Endothelial cell of umbilical vein (primary cell): Measurements from ENCODE around the gene DBF4B. TPM values are rescaled to one million over a fixed set of nuclear protein-coding genes. Genes with fewer than 3 reads are reported as not detected.

Experiments used
- BruUV-seq: library from RNA; stranded (reverse); fragments of 400-500 nt; replicated peaks from 2 replicates; lab custom pipeline; 2021; lab: Mats Ljungman, UMichigan
- CTCF ChIA-PET: fragments of 300-600, 350-600 bp; sonication (Branson Sonifier 250); formaldehyde crosslinking; loops from one replicate; lab custom pipeline; 2021; ENCODE audit warnings: antibody characterized with exemption, inconsistent platforms; lab: Charles Lee
- POLR2A ChIA-PET: fragments of 300-600, 350-600 bp; sonication (Branson Sonifier 250); formaldehyde crosslinking; loops from one replicate; lab custom pipeline; 2021; ENCODE audit warnings: antibody characterized with exemption, inconsistent platforms; lab: Charles Lee
- DNase-seq: peaks from one replicate; pipeline ENCODE4 v3.0.0-alpha.2; 2011; ENCODE audit warnings: low read depth, low spot score
- FAIRE-seq: peaks from 2 replicates; lab custom pipeline; 2011; peaks lifted over from hg19 to GRCh38; lab: Jason Lieb, UNC
- H2AFZ ChIP-seq: 2 replicates; pipeline ENCODE4 v1.6.0; 2012; ENCODE audit warnings: low read depth, low read length, control low read depth, inconsistent platforms
- H3K27ac ChIP-seq: 2 replicates; pipeline ENCODE4 v1.5.1; 2011; ENCODE audit warnings: low read depth, mild to moderate bottlenecking, control low read depth, low read length, moderate library complexity; ENCODE audit not compliant: insufficient read depth
- H3K27me3 ChIP-seq, 2 experiments: 2 replicates each; pipeline versions ENCODE4 v1.6.0 to v1.6.1; 2011; ENCODE audit warnings: low read length in 2 of 2, mixed read lengths in 1 of 2; ENCODE audit not compliant: control insufficient read depth in 2 of 2, insufficient read depth in 2 of 2
- H3K36me3 ChIP-seq, 2 experiments: 2 replicates in 1 of 2; 3 replicates in 1 of 2; pipeline ENCODE4 v1.5.1; 2011; ENCODE audit warnings: low read length in 2 of 2, mild to moderate bottlenecking in 1 of 2, moderate library complexity in 1 of 2; ENCODE audit not compliant: control insufficient read depth in 2 of 2, insufficient read depth in 2 of 2; ENCODE audit errors: extremely low read depth in 1 of 2
- H3K4me1 ChIP-seq: 3 replicates; pipeline ENCODE4 v1.5.1; 2011; ENCODE audit warnings: mild to moderate bottlenecking, low read length; ENCODE audit not compliant: control insufficient read depth, insufficient read depth; ENCODE audit errors: extremely low read depth
- H3K4me2 ChIP-seq: 2 replicates; pipeline ENCODE4 v1.6.1; 2011; ENCODE audit warnings: low read length, control low read depth, mixed read lengths; ENCODE audit not compliant: insufficient read depth
- H3K4me3 ChIP-seq, 3 experiments: fragments of 200-600 bp in 1 of 3; sonication (generic), shearing (Covaris generic) in 1 of 3; replicated peaks in 1 of 3; 2 replicates each; pipeline ENCODE4 v1.5.1; 2011 to 2016; ENCODE audit warnings: control low read depth in 3 of 3, low read length in 3 of 3, mild to moderate bottlenecking in 2 of 3, inconsistent platforms in 1 of 3, low read depth in 1 of 3, moderate library complexity in 1 of 3; ENCODE audit not compliant: insufficient read depth in 1 of 3
- H3K79me2 ChIP-seq: 2 replicates; pipeline ENCODE4 v1.6.0; 2012; ENCODE audit warnings: low read length, inconsistent platforms; ENCODE audit not compliant: control insufficient read depth, insufficient read depth
- H3K9ac ChIP-seq: replicated peaks from 2 replicates; pipeline ENCODE3; 2011; ENCODE audit warnings: low read length, control low read depth; ENCODE audit not compliant: insufficient read depth; ENCODE audit errors: extremely low read depth
- H3K9me1 ChIP-seq: replicated peaks from 3 replicates; pipeline ENCODE4 v1.6.0; 2011; ENCODE audit warnings: mild to moderate bottlenecking, low read length; ENCODE audit not compliant: control insufficient read depth, insufficient read depth; ENCODE audit errors: extremely low read depth
- H3K9me3 ChIP-seq: replicated peaks from 2 replicates; pipeline ENCODE4 v1.5.1; 2012; ENCODE audit warnings: low read length, inconsistent platforms; ENCODE audit not compliant: control insufficient read depth, insufficient read depth
- H4K20me1 ChIP-seq: replicated peaks from 2 replicates; pipeline ENCODE3; 2011; ENCODE audit warnings: mild to moderate bottlenecking, low read length; ENCODE audit not compliant: control insufficient read depth, insufficient read depth; ENCODE audit errors: extremely low read depth
- EZH2 ChIP-seq: IDR thresholded peaks from 2 replicates; pipeline ENCODE4 v1.6.1; 2012; ENCODE audit warnings: borderline replicate concordance, low read depth, mild to moderate bottlenecking, moderate library complexity, low read length, inconsistent platforms; ENCODE audit not compliant: severe bottlenecking
- FOS ChIP-seq: IDR thresholded peaks from 2 replicates; pipeline ENCODE4 v1.6.1; 2011; ENCODE audit warnings: mild to moderate bottlenecking, low read length, moderate library complexity, borderline replicate concordance; ENCODE audit not compliant: insufficient read depth
- GATA2 ChIP-seq: IDR thresholded peaks from 2 replicates; pipeline ENCODE4 v1.7.0; 2011; ENCODE audit warnings: low read depth, mild to moderate bottlenecking, moderate library complexity, mixed read lengths, low read length; ENCODE audit not compliant: insufficient read length, insufficient read depth
- JUN ChIP-seq: IDR thresholded peaks from 2 replicates; pipeline ENCODE4 v1.6.1; 2011; ENCODE audit warnings: borderline replicate concordance, low read depth; ENCODE audit not compliant: insufficient read length, insufficient read depth
- MAX ChIP-seq: IDR thresholded peaks from 2 replicates; pipeline ENCODE4 v1.6.1; 2011; ENCODE audit not compliant: insufficient read depth, insufficient read length
- MYC ChIP-seq: IDR thresholded peaks from one replicate; pipeline ENCODE4 v1.6.1; 2011; ENCODE audit warnings: mild to moderate bottlenecking, low read depth, low read length
- POLR2A ChIP-seq: IDR thresholded peaks from 2 replicates; pipeline ENCODE4 v1.6.1; 2012; ENCODE audit warnings: low read depth, mild to moderate bottlenecking, control low read depth, low read length
- POLR2AphosphoS5 ChIP-seq: IDR thresholded peaks from 2 replicates; pipeline ENCODE4 v1.6.1; 2012; ENCODE audit warnings: low read depth, mild to moderate bottlenecking, control low read depth, low read length, moderate library complexity; ENCODE audit not compliant: insufficient read depth
- dilution Hi-C: fragments of 300-500 bp; cut with MboI; formaldehyde crosslinking; loops from one replicate; pipeline ENCODE4 v1.15.0; 2019; ENCODE audit warnings: low sequenced_read_pairs; ENCODE audit not compliant: extremely low pct_ligation_motif_present
- intact Hi-C: fragments of 100-400 bp; cut with micrococcal nuclease; formaldehyde crosslinking; loops from one replicate; pipeline ENCODE4 v1.10.0; 2022
- polyA plus RNA-seq, 4 experiments: library from polyadenylated mRNA; depleted of rRNA in 3 of 4; stranded (reverse) in 3 of 4; unstranded in 1 of 4; fragments of >200 nt; gene quantifications; 2 replicates each; pipeline versions ENCODE4 v1.2.1 to v1.2.3, GENCODE V29; 2011 to 2012; ENCODE audit warnings: missing spikeins in 1 of 4
- total RNA-seq: library from RNA; stranded (reverse); gene quantifications from 2 replicates; pipeline ENCODE4 v1.2.3, GENCODE V29; 2021
- TF ChIP-seq, protein P1 (sequence below), 2 donors: IDR thresholded peaks; 1 replicate in 1 of 2; 2 replicates in 1 of 2; pipeline ENCODE4 v1.5.1; 2011; ENCODE audit warnings: low read length in 2 of 2, mild to moderate bottlenecking in 2 of 2, moderate library complexity in 2 of 2, control low read depth in 1 of 2, inconsistent platforms in 1 of 2, low read depth in 1 of 2; ENCODE audit not compliant: insufficient read depth in 1 of 2; ENCODE audit errors: extremely low read depth in 1 of 2

Gene DBF4B
- total and polyA plus RNA-seq, 2 donors (not counting 3 experiments of a cell fraction or from before 2014, with no cell fraction given) = 12.5 to 26.2 TPM

DNA sequence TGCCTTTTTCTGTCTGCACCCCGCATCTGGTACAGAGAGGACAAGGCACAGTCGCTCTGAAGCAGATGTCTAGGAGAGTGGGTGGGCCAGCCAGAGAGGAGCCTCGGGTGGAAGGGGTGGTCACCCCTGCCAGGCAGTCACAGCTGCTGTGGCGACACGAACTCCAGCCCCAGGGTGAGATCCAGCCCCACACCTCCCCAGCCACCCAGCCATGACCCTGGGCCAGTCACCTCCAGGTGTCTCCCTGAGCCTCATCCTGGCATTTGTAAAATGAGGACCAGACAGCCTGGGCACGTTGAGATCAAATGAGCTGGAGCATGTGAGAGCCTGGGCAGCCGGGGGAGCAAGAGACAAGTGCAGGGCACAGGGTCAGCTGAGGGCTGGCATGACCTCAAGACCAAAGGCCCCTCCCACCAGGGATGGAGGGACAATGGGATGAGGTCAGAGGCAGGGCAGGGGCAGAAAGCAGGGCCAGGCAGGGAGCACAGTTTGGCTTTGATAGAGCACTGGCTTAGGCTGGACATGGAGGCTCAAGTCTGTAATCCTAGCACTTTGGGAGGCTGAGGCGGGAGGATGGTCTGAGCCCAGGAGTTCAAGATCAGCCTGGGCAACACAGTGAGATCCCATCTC, 58.1 kb downstream of the DBF4B start:
- no peak overlapping the region for H3K4me3 ChIP-seq
- H3K4me1 ChIP-seq = no peaks in the 10 kb centered on the region
- no peaks in the 10 kb centered on the region for H3K27me3 ChIP-seq
- intact Hi-C loops (no loop called here), dilution Hi-C loops (loop anchor here (25.0 kb wide), 1 partner anchor 96 kb away; no protein-coding TSS in a partner anchor)
- no peaks in the 10 kb centered on the region for H3K9me1 ChIP-seq
- H3K36me3 ChIP-seq = no peaks in the 10 kb centered on the region
- ChIA-PET POLR2A (no interaction called here), CTCF (interaction anchor here (0.6 to 1.1 kb wide), 2 partner anchors 66 to 123 kb away, joined by 3 to 5 read pairs; no protein-coding TSS in a partner anchor)
- H2AFZ ChIP-seq = no peak overlapping the region
- H3K4me2 ChIP-seq = no peak overlapping the region
- H4K20me1 ChIP-seq = no peaks in the 10 kb centered on the region
- no peaks in the 10 kb centered on the region for H3K9me3 ChIP-seq
- H3K9ac ChIP-seq = no peak overlapping the region
- DNase-seq (no peak), FAIRE-seq (no peak)
- H3K27ac ChIP-seq = no peak overlapping the region
- TF ChIP-seq POLR2AphosphoS5 (no peak), EZH2 (no peak), FOS (no peak), MAX (no peak), POLR2A (no peak), JUN (no peak), GATA2 (no peak), MYC (no peak)
- TF ChIP-seq, protein P1, sequence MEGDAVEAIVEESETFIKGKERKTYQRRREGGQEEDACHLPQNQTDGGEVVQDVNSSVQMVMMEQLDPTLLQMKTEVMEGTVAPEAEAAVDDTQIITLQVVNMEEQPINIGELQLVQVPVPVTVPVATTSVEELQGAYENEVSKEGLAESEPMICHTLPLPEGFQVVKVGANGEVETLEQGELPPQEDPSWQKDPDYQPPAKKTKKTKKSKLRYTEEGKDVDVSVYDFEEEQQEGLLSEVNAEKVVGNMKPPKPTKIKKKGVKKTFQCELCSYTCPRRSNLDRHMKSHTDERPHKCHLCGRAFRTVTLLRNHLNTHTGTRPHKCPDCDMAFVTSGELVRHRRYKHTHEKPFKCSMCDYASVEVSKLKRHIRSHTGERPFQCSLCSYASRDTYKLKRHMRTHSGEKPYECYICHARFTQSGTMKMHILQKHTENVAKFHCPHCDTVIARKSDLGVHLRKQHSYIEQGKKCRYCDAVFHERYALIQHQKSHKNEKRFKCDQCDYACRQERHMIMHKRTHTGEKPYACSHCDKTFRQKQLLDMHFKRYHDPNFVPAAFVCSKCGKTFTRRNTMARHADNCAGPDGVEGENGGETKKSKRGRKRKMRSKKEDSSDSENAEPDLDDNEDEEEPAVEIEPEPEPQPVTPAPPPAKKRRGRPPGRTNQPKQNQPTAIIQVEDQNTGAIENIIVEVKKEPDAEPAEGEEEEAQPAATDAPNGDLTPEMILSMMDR (IDR thresholded peaks at IDR 0.05; ENCODE audit: extremely low read depth in 1 of 2, insufficient read depth in 1 of 2, low read depth in 1 of 2, low read length in 2 of 2) = no peak
- no peaks in the 10 kb centered on the region for H3K79me2 ChIP-seq
- no TSS peak for BruUV-seq
